ENCODE results near the gene PLA2G2F.

Gene PLA2G2F

GRCh38 chr1:20174937-20175666 lies 36.0 kb downstream of the PLA2G2F start:
- Histone ChIP-seq H3K4me1 (ENCODE audit: control insufficient read depth, low read length) (peaks cover 26% of the 10 kb centered on the region), H3F3A (ENCODE audit: control insufficient read depth, insufficient read depth) (no peaks in the 10 kb centered on the region), H3K4me2 (ENCODE audit: low read length) (no peak overlapping the region), H3K9me2 (replicated peaks; ENCODE audit: control insufficient read depth, low read length) (no peaks in the 10 kb centered on the region), H3K27me3 (ENCODE audit: control insufficient read depth, low read length) (peaks cover 3% of the 10 kb centered on the region; the same call in 1 of the 2 replicates), H3K4me3 (ENCODE audit: low read length) (no peak overlapping the region), H3K36me3 (ENCODE audit: control insufficient read depth, low read length) (no peaks in the 10 kb centered on the region), H4K20me1 (ENCODE audit: control insufficient read depth, insufficient read depth, low read depth, low read length) (no peaks in the 10 kb centered on the region), H3K79me2 (ENCODE audit: control insufficient read depth, low read length) (no peaks in the 10 kb centered on the region), H3K9me3 (ENCODE audit: control insufficient read depth, insufficient read depth, low read length) (peaks cover 6% of the 10 kb centered on the region; the same call in 1 of the 2 replicates), H3K27ac (ENCODE audit: low read depth, low read length) (no peak overlapping the region)
- TF ChIP-seq EZH2phosphoT487 (IDR thresholded peaks at IDR 0.05; ENCODE audit: borderline replicate concordance, low read length) (no peak), CTCF (IDR thresholded peaks at IDR 0.05; ENCODE audit: low read depth, low read length, poor library complexity, severe bottlenecking) (no peak)

- Histone ChIP-seq H3F3A (ENCODE audit: control insufficient read depth, insufficient read depth) (no peaks in the 10 kb centered on the region), H3K9me3 (ENCODE audit: control insufficient read depth, insufficient read depth, low read length) (peaks cover 6% of the 10 kb centered on the region; the same call in 1 of the 2 replicates), H3K36me3 (ENCODE audit: control insufficient read depth, low read length) (no peaks in the 10 kb centered on the region), H3K27me3 (ENCODE audit: control insufficient read depth, low read length) (peaks cover 3% of the 10 kb centered on the region; the same call in 1 of the 2 replicates), H3K4me3 (ENCODE audit: low read length) (no peak overlapping the region), H4K20me1 (ENCODE audit: control insufficient read depth, insufficient read depth, low read depth, low read length) (no peaks in the 10 kb centered on the region), H3K9me2 (replicated peaks; ENCODE audit: control insufficient read depth, low read length) (no peaks in the 10 kb centered on the region), H3K27ac (ENCODE audit: low read depth, low read length) (no peak overlapping the region), H3K4me2 (ENCODE audit: low read length) (no peak overlapping the region), H3K4me1 (ENCODE audit: control insufficient read depth, low read length) (peaks cover 9% of the 10 kb centered on the region), H3K79me2 (ENCODE audit: control insufficient read depth, low read length) (no peaks in the 10 kb centered on the region)
- no peak for TF ChIP-seq CTCF (IDR thresholded peaks at IDR 0.05; ENCODE audit: low read depth, low read length, poor library complexity, severe bottlenecking)
- TF ChIP-seq EZH2phosphoT487 (IDR thresholded peaks at IDR 0.05; ENCODE audit: borderline replicate concordance, low read length), result no peak
These were observed 39.7 kb downstream of the PLA2G2F start for GRCh38 chr1:20178634-20179370.

- Histone ChIP-seq H3K4me1 (ENCODE audit: control insufficient read depth, low read length) (peaks cover 9% of the 10 kb centered on the region), H3K4me3 (ENCODE audit: low read length) (no peak overlapping the region), H4K20me1 (ENCODE audit: control insufficient read depth, insufficient read depth, low read depth, low read length) (no peaks in the 10 kb centered on the region), H3K36me3 (ENCODE audit: control insufficient read depth, low read length) (no peaks in the 10 kb centered on the region), H3K4me2 (ENCODE audit: low read length) (no peak overlapping the region), H3K27me3 (ENCODE audit: control insufficient read depth, low read length) (peaks cover 3% of the 10 kb centered on the region; the same call in 1 of the 2 replicates), H3K9me3 (ENCODE audit: control insufficient read depth, insufficient read depth, low read length) (peaks cover 6% of the 10 kb centered on the region; the same call in 1 of the 2 replicates), H3K9me2 (replicated peaks; ENCODE audit: control insufficient read depth, low read length) (no peaks in the 10 kb centered on the region), H3F3A (ENCODE audit: control insufficient read depth, insufficient read depth) (no peaks in the 10 kb centered on the region), H3K79me2 (ENCODE audit: control insufficient read depth, low read length) (no peaks in the 10 kb centered on the region), H3K27ac (ENCODE audit: low read depth, low read length) (no peak overlapping the region)
- TF ChIP-seq EZH2phosphoT487 (IDR thresholded peaks at IDR 0.05; ENCODE audit: borderline replicate concordance, low read length) (no peak), CTCF (IDR thresholded peaks at IDR 0.05; ENCODE audit: low read depth, low read length, poor library complexity, severe bottlenecking) (no peak)
These were observed 40.4 kb downstream of the PLA2G2F start for GRCh38 chr1:20179371-20180128.
